Eye (tissue), 1 donor: Measurements from ENCODE around the gene PGGHG.
A peak's percentile ranks its signal among the peaks of the same experiment; 100 is the strongest.
"Not testable (repeated sequence)": the region's sequence is repeated elsewhere in the genome, so short reads cannot be mapped to it uniquely, and the experiment has no call there.

Experiments
- DNase-seq: peaks from one replicate; pipeline ENCODE4 v3.0.0-alpha.2; 2015

PGGHG gene

GRCh38 chr11:288478-289397 lies at the start of gene PGGHG:
Gene PGGHG, plus strand, starts transcription at chr11:289126. Its CDS starts 691 bp downstream, at chr11:289817.
- DNase-seq: peak; percentile 62

GRCh38 chr11:240315-240714 lies 48.6 kb upstream of the PGGHG start:
- no peak for DNase-seq

- no peak for DNase-seq
Measured at GRCh38 chr11:241634-242033, 47.3 kb upstream of the PGGHG start.

GRCh38 chr11:244376-244775 lies 44.5 kb upstream of the PGGHG start:
- DNase-seq: no peak

DNA sequence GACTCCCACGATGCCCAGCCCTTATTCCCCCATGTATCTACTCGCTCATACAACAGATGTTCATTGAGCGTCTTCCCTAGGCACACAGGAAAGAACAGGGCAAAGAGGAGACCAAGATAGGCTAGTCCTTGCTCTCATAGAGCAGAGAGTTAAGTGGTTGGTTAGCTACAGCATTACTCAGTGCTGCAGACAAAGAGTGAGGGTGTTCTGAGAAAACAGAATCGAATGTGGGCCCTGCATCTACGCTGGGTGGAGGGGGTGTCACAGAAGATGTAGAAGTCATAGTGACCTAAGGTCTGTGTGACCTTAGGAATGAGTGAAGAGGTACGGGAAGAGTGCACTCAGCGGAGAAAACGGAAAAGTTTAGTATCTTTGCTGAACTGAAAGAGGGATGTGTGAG lies 39.9 kb upstream of the PGGHG start:
- no peak for DNase-seq

DNA sequence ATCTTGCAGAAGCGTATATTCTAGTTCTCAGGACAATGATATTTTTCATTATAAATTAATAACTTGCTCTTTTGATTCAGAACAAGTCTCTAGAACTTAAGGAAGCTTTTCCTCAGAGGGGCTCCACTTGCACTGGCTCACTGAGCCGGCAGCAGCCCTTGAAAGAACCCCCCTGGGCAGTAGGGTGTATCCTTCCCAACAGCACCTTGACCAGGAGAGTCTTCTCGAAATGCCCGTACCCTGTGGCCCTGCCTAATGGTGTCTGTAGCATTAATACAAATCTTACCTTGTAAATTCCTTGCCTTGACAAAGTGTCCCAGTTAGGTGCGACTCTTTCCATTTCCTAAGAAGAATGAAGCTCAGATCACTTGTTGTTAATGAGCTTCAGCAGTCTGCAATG lies 38.7 kb upstream of the PGGHG start:
- no peak for DNase-seq

DNA sequence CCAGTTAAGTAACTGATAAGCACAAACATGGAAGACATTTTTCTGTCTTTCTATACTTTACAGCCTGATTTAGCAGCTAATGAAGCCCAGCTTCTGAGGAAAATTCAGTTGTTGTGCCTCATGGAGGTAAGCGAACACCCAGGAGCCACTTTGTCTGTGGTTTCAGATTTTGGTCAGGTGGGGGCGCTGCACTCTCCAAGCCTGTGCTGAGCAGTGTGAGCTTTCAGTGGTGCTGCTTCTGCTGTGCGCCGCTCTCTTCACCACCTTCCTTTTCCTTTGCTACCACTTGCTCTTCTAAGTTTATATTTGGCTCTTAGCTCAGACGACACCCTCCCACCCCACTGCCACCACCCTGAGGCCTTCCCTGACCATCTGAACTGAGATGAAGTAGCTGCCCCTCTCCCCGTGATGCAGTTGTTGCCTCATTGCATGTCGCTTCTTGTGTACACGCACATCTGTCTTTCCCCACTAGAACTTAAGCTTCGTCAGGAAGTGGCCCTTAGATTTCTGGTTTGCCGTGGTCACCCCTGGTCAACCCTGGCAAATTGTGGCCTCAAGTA lies 38.1 kb upstream of the PGGHG start:
- peak; percentile 77 for DNase-seq

DNA sequence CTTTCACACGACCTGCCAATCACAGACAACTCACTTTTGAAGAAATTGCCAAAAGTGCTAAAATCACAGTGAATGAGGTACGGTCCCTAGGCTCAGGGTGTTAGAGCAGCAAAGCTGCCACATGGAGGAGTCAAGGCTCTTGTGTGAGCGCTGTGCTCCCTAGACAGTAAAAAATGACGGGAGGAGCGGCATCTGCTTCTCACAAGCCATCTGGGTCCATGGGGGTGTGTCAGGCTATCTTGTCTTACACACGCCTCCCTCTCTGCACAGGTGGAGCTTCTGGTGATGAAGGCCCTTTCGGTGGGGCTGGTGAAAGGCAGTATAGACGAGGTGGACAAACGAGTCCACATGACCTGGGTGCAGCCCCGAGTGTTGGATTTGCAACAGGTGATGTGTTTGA lies 37.4 kb upstream of the PGGHG start:
- no peak for DNase-seq

DNA sequence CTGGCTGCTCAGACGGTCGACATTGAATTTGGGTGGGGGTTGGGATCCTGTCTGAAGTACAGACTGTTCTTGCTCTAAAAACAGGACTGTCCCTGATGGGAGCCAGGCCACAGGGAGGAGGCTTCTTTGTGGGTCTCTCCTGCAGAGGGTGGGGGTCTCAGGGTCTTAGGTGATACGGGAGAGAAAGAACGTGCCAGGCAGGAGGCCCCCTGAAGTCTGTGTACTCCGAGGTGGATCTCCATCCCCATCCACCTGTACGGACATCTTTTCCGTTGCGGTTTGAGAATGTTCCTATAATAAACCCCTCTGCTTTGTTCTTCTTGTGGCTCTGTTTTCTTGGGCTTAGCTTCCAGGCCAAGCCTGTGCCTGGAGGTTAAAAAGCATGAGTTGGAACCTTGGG lies 36.3 kb upstream of the PGGHG start:
- no peak for DNase-seq

GRCh38 chr11:253160-253885 lies 35.6 kb upstream of the PGGHG start:
- DNase-seq: no peak

- DNase-seq: no peak
Measured at GRCh38 chr11:253886-254270, 35.0 kb upstream of the PGGHG start.

DNA sequence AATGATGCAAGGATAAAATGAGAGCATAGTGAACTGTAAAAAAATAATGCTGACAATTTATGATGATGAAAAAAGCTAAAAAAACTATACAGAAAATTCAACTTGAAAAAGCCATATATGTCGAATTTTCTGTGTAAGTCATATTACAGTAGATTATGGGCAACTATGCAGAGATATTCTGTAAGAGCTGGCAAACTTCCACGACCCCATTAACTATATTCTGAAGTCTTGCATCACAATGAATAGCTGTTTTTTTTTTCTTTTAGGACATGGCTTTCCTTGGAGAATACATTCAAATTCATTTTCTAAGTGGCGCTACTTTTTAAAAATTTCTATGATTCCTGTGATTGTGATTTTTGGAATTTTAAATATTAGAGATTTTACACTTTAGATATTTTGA lies 33.8 kb upstream of the PGGHG start:
- no peak for DNase-seq

- DNase-seq: no peak
Measured at GRCh38 chr11:255816-256215, 33.1 kb upstream of the PGGHG start.

GRCh38 chr11:256952-257737 lies 31.8 kb upstream of the PGGHG start:
- no peak for DNase-seq

- DNase-seq: no peak
Measured at GRCh38 chr11:257766-258493, 31.0 kb upstream of the PGGHG start.

- no peak for DNase-seq
Measured at GRCh38 chr11:259413-259812, 29.5 kb upstream of the PGGHG start.

DNA sequence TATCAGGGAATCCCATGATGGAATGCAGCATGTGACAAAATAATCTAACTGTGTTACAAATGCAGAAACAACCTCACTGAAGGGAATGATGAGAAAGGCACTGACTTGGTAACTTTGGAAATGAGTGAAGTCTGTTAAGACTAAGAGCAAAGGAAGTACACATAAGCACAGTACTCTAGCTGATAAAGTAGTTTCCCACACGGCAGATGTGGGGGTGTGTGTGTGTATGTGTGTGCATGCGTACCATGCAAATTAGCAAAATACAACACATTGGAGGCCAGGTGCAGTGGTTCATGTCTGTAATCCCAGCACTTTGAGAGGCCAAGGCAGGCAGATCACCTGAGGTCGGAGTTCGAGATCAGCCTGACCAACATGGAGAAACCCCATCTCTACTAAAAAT lies 27.3 kb upstream of the PGGHG start:
- DNase-seq: no peak

DNA sequence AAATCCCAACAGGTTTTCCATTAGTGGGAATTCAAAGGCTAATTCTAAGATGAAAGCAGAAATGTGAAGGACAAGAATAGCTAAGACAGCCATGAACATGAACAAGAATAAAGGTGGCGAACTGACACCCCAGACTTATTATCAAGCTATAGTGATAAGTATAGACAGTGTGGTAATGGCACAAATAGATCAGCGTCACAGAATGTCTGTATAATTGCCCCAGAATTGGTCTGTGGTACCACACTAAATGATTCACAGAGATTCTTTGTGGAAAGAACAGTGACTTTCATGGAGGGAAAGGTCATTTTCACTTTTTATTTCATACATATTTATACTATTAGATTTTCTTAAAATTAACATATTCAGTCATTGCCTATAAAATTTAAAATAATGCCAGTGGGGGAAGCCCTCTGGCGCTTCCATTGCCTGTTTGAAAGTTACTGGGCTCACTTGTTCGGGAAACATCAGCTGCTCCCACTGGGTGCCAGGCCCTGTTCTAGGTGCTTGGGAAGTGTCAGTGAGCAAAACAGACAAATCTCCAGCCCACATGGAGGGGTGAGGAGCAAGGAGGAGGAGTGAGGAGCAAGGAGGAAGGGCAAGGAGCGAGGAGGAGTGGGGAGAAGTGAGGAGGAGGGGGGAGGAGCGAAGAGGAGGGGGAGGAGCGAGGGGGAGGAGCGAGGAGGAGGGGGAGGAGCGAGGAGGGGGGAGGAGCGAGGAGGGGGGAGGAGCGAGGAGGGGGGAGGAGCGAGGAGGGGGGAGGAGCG lies 22.1 kb upstream of the PGGHG start:
- DNase-seq: no peak

- no peak for DNase-seq
Measured at GRCh38 chr11:267491-267994, 21.4 kb upstream of the PGGHG start.

- DNase-seq: not testable (repeated sequence)
Measured at GRCh38 chr11:268716-269145, 20.2 kb upstream of the PGGHG start.
